Endothelial cell of hepatic sinusoid (primary cell): Measurements from ENCODE around the gene ERBB4.

Experiments used
- in situ Hi-C: cut with HindIII; loops from 2 replicates; pipeline ENCODE4 v1.10.0; 2017; ENCODE audit warnings: low sequenced_read_pairs

The ERBB4 gene

DNA sequence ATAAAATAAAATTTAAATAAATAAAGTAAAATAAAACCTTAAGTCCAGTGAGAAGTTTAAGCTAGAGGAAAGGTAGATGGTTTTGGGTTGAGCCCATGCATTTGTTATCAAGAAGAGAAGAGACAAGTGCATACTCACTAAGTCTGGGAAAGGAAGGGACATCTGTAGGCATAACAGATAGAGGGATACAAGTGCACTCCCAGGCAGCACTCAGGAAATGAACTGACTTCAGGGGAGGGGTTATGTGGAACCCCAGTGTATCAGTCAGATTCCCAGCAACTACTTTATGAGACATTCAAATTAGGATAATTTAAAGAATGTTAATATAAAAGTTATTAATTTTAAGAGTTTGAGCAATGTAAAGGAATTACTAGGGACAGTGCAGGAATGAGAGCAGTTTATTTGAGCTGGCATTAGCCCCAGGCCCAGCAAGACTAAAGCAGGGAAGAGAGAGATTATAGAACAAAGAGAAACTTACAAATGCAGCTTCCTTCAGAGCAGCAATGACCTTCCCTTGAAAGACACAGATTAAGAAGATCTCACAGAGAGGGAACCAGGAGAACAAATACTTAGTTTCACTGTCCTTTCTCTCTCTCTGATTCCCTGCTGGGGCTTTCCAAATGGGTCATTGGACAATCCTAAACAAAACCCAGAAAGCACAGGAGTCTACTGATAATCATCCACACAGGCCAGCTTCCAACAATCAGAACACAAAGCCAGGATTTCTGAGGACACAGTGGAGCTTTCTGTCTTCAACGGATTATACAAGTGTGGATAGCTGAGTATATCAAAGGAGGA lies 109.7 kb downstream of the ERBB4 start:
- in situ Hi-C loops, result no loop called here

DNA sequence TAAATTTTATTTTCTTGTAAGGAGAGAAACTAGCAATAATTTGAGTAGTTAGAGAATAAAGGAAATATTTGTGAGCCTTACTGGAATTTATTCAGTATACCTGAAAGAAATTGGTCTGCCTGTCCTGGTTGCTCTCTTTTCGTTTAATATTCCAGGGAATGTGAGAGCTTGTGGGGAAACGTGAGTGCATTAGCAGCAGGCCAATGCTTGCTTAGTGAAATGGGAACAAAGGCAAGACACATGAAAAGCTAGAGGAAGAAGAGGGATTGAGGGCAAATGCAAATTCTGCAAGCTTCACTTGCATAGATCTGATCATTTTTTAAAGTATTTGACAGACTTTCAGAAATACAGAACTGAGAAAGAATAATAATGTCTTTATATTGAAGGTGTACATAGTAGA lies 111.0 kb downstream of the ERBB4 start:
- in situ Hi-C loops, result no loop called here

DNA sequence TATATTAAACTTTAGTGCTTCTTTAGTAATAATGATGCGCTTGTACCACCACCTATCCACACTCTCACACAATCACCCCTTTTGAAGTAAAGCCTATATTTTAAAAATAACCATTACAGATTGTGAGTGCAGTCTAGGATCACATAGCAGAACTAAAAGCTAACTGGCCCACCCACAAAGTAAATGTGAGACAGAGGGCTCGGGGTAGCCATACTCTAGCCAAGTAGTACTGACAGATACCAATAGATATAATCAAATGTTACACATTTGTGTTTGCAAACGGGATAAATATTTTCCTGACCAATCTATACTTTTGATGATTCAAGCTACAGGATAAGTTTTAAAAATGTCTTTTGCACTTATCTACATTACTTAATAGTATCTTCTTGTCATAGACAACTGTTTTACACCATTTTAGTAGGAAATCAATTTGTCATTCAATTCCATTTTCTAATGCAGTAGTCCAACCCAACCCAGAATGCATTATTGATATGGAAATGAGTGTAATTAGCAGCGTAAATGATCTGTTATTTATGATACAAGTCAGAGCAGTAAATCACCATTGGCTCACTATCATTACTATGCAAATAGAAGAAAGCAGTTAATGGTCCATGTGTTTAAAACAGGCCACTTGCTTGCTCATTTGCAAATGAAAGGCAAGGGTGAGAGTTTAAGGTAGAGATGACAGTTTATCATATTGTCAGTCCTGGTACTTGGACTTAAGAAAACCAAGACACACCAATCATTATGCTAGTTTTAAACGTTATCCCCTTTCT lies 111.8 kb downstream of the ERBB4 start:
- in situ Hi-C loops, result no loop called here

- in situ Hi-C loops, result no loop called here
Observed at GRCh38 chr2:212424082-212424481, 114.5 kb downstream of the ERBB4 start.

DNA sequence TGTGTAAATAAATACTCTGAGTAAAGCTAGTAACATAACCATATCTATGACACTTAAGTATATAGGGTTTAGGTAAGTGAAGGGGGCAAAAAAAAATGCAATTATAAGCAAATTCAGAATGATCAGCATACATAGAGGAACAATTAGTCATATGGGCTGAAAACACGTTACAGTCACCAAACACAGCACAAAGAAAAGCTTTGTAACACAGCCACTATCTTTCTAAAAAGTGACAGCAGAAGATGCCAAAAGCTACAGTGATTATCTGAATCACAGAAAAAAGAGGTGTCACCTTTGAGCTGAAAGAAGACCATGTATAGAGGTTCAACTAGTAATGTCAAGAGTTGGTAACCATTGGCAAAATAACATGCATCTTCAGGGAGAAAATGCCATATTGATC lies 115.5 kb downstream of the ERBB4 start:
- in situ Hi-C loops, result no loop called here

- in situ Hi-C loops, result no loop called here
Observed at GRCh38 chr2:212421556-212422334, 116.9 kb downstream of the ERBB4 start.

DNA sequence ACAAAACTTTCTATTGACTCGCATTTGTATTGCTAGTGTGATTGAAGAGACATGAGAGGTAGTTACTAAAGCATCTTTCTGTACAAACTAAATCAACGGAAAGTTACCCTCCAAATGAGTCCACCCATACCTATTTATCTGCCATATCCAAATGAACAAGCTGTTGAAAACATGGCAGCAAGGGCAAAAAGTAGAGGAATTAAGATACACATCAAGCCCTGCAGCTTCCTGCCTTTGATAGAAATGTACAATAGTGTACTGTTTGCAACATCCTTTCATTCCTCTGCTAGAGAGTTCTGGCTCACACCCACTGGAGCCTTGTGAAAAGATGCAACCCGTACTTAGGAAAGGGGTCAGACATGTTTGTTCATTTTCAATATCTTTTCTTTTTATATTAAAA lies 122.5 kb downstream of the ERBB4 start:
- in situ Hi-C loops, result no loop called here

GRCh38 chr2:212414767-212415211 lies 123.8 kb downstream of the ERBB4 start:
- in situ Hi-C loops, result no loop called here

- in situ Hi-C loops, result no loop called here
Observed at GRCh38 chr2:212409560-212409959, 129.0 kb downstream of the ERBB4 start.

DNA sequence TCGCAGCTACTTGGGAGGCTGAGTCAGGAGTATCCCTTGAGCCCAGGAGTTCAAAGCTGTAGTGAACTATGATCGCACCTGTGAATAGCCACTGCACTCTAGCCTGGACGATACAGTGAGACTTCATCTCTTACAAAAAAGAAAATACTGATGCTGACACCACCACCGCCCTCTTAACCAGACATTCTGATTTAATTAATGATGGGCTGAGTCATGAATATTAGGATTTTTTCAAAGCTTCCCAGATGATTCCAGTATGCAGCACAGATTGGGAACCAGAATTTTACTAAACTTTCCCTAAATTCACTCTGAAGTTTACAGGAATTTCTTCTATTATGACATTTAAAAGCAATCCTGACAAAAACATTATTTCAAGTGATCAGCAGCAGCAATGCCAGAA lies 130.1 kb downstream of the ERBB4 start:
- in situ Hi-C loops, result no loop called here

DNA sequence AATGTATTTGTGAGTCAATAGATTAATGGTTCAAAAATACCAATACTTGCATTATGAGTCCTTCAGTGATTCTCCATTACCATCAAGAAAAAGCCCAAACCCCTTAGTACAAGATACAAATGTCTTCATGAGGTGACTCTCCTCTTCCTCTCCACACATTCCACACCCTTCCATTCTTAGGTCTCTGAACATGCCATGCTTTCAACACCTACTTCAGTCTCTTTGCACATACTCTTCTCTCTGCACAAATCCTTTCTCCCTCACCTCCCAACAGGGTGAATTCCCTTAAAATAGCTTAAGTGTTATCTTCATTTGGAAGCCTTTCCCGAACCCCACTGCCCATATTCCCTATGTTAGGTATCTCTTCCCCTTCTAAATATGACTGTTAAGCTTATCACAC lies 131.9 kb downstream of the ERBB4 start:
- in situ Hi-C loops, result no loop called here

DNA sequence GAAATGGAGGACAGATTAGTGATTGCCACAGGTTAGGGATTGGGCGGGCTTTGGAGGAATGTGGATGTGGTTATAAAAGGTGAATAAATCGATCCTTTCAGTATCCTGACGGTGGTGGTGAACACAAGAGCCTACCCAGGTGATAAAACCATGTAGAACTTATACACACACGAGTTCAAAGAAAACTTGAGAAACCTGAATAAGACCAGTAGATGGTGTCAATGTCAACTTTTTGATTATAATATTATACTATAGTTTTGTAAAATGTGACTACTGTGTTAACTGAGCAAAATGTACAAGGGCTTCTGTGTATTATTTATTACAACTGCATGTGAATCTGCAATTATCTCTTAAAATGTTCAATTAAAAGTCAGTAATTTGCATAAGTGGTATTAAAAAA lies 136.3 kb downstream of the ERBB4 start:
- in situ Hi-C loops, result no loop called here

GRCh38 chr2:212398316-212398715 lies 140.3 kb downstream of the ERBB4 start:
- in situ Hi-C loops, result no loop called here

DNA sequence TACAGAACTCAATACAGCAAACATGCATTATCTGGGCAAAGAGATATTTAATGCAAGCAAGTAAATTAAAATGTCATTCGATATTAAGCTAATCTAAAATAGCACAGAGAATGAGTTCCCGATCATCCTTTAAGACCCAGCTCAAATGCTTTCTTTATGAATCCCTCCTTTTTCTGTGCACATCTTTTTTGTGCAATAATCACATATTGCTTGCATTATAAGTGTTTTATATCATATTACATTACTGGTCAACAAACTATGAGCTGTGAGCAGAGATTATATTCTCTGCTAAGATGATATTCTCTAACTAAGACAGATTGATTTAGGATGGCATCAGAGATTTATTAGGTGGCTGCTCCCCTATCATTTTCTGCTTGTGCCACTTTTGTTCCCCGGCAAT lies 146.1 kb downstream of the ERBB4 start:
- in situ Hi-C loops, result no loop called here

- in situ Hi-C loops, result no loop called here
Observed at GRCh38 chr2:212392043-212392442, 146.6 kb downstream of the ERBB4 start.

GRCh38 chr2:212387146-212387545 lies 151.5 kb downstream of the ERBB4 start:
- in situ Hi-C loops, result no loop called here

DNA sequence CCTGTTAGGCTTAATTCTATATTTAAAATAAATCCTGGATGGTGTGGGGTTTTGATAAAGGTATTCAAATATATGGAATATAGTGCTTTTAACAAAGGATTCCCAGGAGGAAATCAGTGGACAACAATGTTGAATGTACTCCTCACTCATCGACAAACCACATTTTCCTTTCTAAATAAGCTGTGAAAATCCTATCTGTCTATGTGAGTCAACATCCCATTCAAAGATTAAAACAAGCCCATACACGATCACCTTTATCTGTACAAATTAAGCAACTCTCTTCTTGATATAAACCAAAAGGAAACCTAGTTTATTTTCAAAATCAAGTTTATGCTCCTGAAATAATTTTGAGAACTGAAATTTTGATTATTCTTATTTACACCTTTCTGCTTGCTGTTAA lies 153.4 kb downstream of the ERBB4 start:
- in situ Hi-C loops, result no loop called here

DNA sequence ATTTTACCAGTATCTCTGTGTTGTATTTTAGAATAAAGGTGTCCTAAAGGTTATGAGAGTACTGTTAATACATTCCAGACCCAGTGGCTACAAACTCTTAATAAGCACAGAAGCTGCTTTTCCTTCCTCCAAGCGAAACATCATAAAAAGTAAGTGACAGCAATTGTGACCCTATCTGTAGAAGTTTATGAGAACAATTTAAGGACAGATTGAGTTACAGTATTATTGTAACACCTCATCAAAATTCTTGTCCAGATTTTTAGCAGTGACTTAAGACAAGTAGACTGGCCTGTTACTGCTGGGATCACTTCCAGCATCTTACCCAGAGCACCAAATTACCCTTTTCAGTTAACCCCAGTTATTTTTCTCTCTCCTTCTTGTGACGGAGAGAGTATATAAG lies 154.6 kb downstream of the ERBB4 start:
- in situ Hi-C loops, result no loop called here

- in situ Hi-C loops, result no loop called here
Observed at GRCh38 chr2:212381428-212382102, 157.0 kb downstream of the ERBB4 start.

- in situ Hi-C loops, result no loop called here
Observed at GRCh38 chr2:212379103-212379502, 159.5 kb downstream of the ERBB4 start.

- in situ Hi-C loops, result no loop called here
Observed at GRCh38 chr2:212367431-212367830, 171.2 kb downstream of the ERBB4 start.
